ENCODE data around the gene SPG11.

SPG11 gene

DNA sequence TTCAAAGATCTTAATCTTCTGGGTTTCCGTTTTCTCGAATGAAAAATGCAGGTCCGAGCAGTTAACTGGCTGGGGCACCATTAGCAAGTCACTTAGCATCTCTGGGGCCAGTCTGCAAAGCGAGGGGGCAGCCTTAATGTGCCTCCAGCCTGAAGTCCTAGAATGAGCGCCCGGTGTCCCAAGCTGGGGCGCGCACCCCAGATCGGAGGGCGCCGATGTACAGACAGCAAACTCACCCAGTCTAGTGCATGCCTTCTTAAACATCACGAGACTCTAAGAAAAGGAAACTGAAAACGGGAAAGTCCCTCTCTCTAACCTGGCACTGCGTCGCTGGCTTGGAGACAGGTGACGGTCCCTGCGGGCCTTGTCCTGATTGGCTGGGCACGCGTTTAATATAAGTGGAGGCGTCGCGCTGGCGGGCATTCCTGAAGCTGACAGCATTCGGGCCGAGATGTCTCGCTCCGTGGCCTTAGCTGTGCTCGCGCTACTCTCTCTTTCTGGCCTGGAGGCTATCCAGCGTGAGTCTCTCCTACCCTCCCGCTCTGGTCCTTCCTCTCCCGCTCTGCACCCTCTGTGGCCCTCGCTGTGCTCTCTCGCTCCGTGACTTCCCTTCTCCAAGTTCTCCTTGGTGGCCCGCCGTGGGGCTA is 47.8 kb upstream of the SPG11 start, which contains the start of the genes B2M and PATL2:
Gene B2M (plus strand): TSS at position 422 of the 647 bp plus-strand sequence. CDS start 30 bp downstream, at position 452.
Gene PATL2 (minus strand): TSS at position 228 of the 647 bp plus-strand sequence. CDS start 34,833 bp downstream, outside the sequence.
- H3K79me2 ChIP-seq (ENCODE audit: control insufficient read depth, low read length), result peaks cover 55% of the 10 kb centered on the region

GRCh38 chr15:44710236-44711095 is 47.0 kb upstream of the SPG11 start:
- TF ChIP-seq EZH2phosphoT487 (IDR thresholded peaks at IDR 0.05; ENCODE audit: borderline replicate concordance, low read length) (no peak), CTCF (IDR thresholded peaks at IDR 0.05; ENCODE audit: low read depth, low read length, poor library complexity, severe bottlenecking) (peak; percentile 79)
- peak overlapping the region; percentile 90 for H3K4me3 ChIP-seq (ENCODE audit: low read length)
- no peaks in the 10 kb centered on the region for H3K27me3 ChIP-seq (ENCODE audit: control insufficient read depth, low read length)
- H3K27ac ChIP-seq (ENCODE audit: low read depth, low read length), result peak overlapping the region; percentile 80
- no peaks in the 10 kb centered on the region for H3K9me3 ChIP-seq (ENCODE audit: control insufficient read depth, insufficient read depth, low read length)
- H3K9me2 ChIP-seq (replicated peaks; ENCODE audit: control insufficient read depth, low read length), result no peaks in the 10 kb centered on the region
- peaks cover 22% of the 10 kb centered on the region for H3F3A ChIP-seq (ENCODE audit: control insufficient read depth, insufficient read depth)
- H3K79me2 ChIP-seq (ENCODE audit: control insufficient read depth, low read length), result peaks cover 50% of the 10 kb centered on the region
- peaks cover 41% of the 10 kb centered on the region for H3K36me3 ChIP-seq (ENCODE audit: control insufficient read depth, low read length)
- H3K4me1 ChIP-seq (ENCODE audit: control insufficient read depth, low read length), result peaks cover 37% of the 10 kb centered on the region
- peak overlapping the region; percentile 74 for H3K4me2 ChIP-seq (ENCODE audit: low read length)
- peaks cover 31% of the 10 kb centered on the region; the same call in 1 of the 2 replicates for H4K20me1 ChIP-seq (ENCODE audit: control insufficient read depth, insufficient read depth, low read depth, low read length)

More for the DNA sequence above, 47.8 kb upstream of the SPG11 start, which contains the start of the genes B2M and PATL2:
- peak within 1 kb of the TSS; percentile 80 for H3K27ac ChIP-seq (ENCODE audit: low read depth, low read length)
- H4K20me1 ChIP-seq (ENCODE audit: control insufficient read depth, insufficient read depth, low read depth, low read length), result peaks cover 34% of the 10 kb centered on the region; the same call in 1 of the 2 replicates
- no peaks in the 10 kb centered on the region for H3K27me3 ChIP-seq (ENCODE audit: control insufficient read depth, low read length)
- no peaks in the 10 kb centered on the region for H3K9me3 ChIP-seq (ENCODE audit: control insufficient read depth, insufficient read depth, low read length)
- peaks cover 27% of the 10 kb centered on the region for H3F3A ChIP-seq (ENCODE audit: control insufficient read depth, insufficient read depth)
- peaks cover 48% of the 10 kb centered on the region for H3K36me3 ChIP-seq (ENCODE audit: control insufficient read depth, low read length)
- peaks cover 43% of the 10 kb centered on the region for H3K4me1 ChIP-seq (ENCODE audit: control insufficient read depth, low read length)
- TF ChIP-seq EZH2phosphoT487 (IDR thresholded peaks at IDR 0.05; ENCODE audit: borderline replicate concordance, low read length), result no peak
- no peak for TF ChIP-seq CTCF (IDR thresholded peaks at IDR 0.05; ENCODE audit: low read depth, low read length, poor library complexity, severe bottlenecking)
- no peaks in the 10 kb centered on the region for H3K9me2 ChIP-seq (replicated peaks; ENCODE audit: control insufficient read depth, low read length)
- peak within 1 kb of the TSS; percentile 74 for H3K4me2 ChIP-seq (ENCODE audit: low read length)
- peak within 1 kb of the TSS; percentile 90 for H3K4me3 ChIP-seq (ENCODE audit: low read length)

GRCh38 chr15:44706946-44707636 is 43.6 kb upstream of the SPG11 start:
- Histone ChIP-seq H3K4me1 (ENCODE audit: control insufficient read depth, low read length) (peaks cover 14% of the 10 kb centered on the region), H3K79me2 (ENCODE audit: control insufficient read depth, low read length) (peaks cover 16% of the 10 kb centered on the region), H3K9me2 (replicated peaks; ENCODE audit: control insufficient read depth, low read length) (no peaks in the 10 kb centered on the region), H3K4me3 (ENCODE audit: low read length) (no peak overlapping the region), H4K20me1 (ENCODE audit: control insufficient read depth, insufficient read depth, low read depth, low read length) (peaks cover under 1% of the 10 kb centered on the region; the same call in 1 of the 2 replicates), H3K27ac (ENCODE audit: low read depth, low read length) (no peak overlapping the region), H3K9me3 (ENCODE audit: control insufficient read depth, insufficient read depth, low read length) (no peaks in the 10 kb centered on the region), H3K36me3 (ENCODE audit: control insufficient read depth, low read length) (peaks cover 7% of the 10 kb centered on the region), H3K27me3 (ENCODE audit: control insufficient read depth, low read length) (no peaks in the 10 kb centered on the region), H3K4me2 (ENCODE audit: low read length) (no peak overlapping the region), H3F3A (ENCODE audit: control insufficient read depth, insufficient read depth) (0 out of 2 replicates have a peak, but pooled peaks cover under 1% of the 10 kb centered on the region)
- TF ChIP-seq CTCF (IDR thresholded peaks at IDR 0.05; ENCODE audit: low read depth, low read length, poor library complexity, severe bottlenecking) (no peak), EZH2phosphoT487 (IDR thresholded peaks at IDR 0.05; ENCODE audit: borderline replicate concordance, low read length) (no peak)
